H1 (cell line): Measurements from ENCODE around the gene TTLL9. TPM values are rescaled to one million over a fixed set of nuclear protein-coding genes. Genes with fewer than 3 reads are reported as not detected.

Experiments used
- CTCF ChIA-PET: fragments of 300-600 bp; sonication (Branson Sonifier 250); formaldehyde crosslinking; loops from one replicate; lab custom pipeline; 2021; ENCODE audit not compliant: partially characterized antibody; lab: Charles Lee
- POLR2A ChIA-PET: fragments of 300-600 bp; sonication (Branson Sonifier 250); formaldehyde crosslinking; loops from one replicate; lab custom pipeline; 2021; ENCODE audit warnings: inconsistent platforms; ENCODE audit not compliant: partially characterized antibody; lab: Charles Lee
- DNase-seq, 2 experiments: peaks; one replicate each; pipeline versions ENCODE4 v3.0.0 to v3.0.0-alpha.2; 2010 to 2022; ENCODE audit warnings: low spot score in 2 of 2, low read depth in 1 of 2, mixed read lengths in 1 of 2
- FAIRE-seq: peaks from 2 replicates; lab custom pipeline; 2011; peaks lifted over from hg19 to GRCh38; lab: Jason Lieb, UNC
- H2AFZ ChIP-seq: 2 replicates; pipeline ENCODE4 v1.8.1; 2012; ENCODE audit warnings: low read length, inconsistent platforms
- H2AK5ac ChIP-seq: 2 replicates; pipeline ENCODE4 v1.6.1; 2013; ENCODE audit warnings: low read depth, low read length
- H2BK120ac ChIP-seq: replicated peaks from 2 replicates; pipeline ENCODE3; 2013; ENCODE audit warnings: low read depth, low read length, inconsistent platforms
- H2BK12ac ChIP-seq: 2 replicates; pipeline ENCODE4 v1.6.1; 2013; ENCODE audit warnings: low read depth, low read length
- H2BK15ac ChIP-seq: 2 replicates; pipeline ENCODE4 v1.6.1; 2013; ENCODE audit warnings: low read length
- H2BK20ac ChIP-seq: 2 replicates; pipeline ENCODE4 v1.6.1; 2013; ENCODE audit warnings: low read length
- H2BK5ac ChIP-seq: 2 replicates; pipeline ENCODE4 v1.6.1; 2013; ENCODE audit warnings: low read depth, low read length
- H3K14ac ChIP-seq: 2 replicates; pipeline ENCODE4 v1.6.1; 2013; ENCODE audit warnings: inconsistent platforms; ENCODE audit not compliant: insufficient read length
- H3K18ac ChIP-seq: 2 replicates; pipeline ENCODE4 v1.6.1; 2013; ENCODE audit warnings: low read length; ENCODE audit errors: extremely low read depth
- H3K23ac ChIP-seq: 2 replicates; pipeline ENCODE4 v1.6.1; 2013; ENCODE audit warnings: inconsistent platforms; ENCODE audit not compliant: insufficient read length
- H3K23me2 ChIP-seq: 2 replicates; pipeline ENCODE4 v1.6.1; 2013; ENCODE audit warnings: low read depth, low read length
- H3K27ac ChIP-seq: 2 replicates; pipeline ENCODE4 v1.6.1; 2011; ENCODE audit warnings: low read depth, low read length, inconsistent platforms
- H3K27me3 ChIP-seq, 4 experiments: replicated peaks in 1 of 4; 1 replicate in 1 of 4; 2 replicates in 3 of 4; pipeline versions ENCODE4 v1.6.1 to v1.8.1; 2011 to 2013; ENCODE audit warnings: low read length in 3 of 4, mild to moderate bottlenecking in 3 of 4, inconsistent platforms in 2 of 4, mixed read lengths in 2 of 4, moderate library complexity in 1 of 4; ENCODE audit not compliant: control insufficient read depth in 3 of 4, insufficient read depth in 3 of 4; ENCODE audit errors: extremely low read depth in 1 of 4
- H3K36me3 ChIP-seq, 4 experiments: 2 replicates each; pipeline versions ENCODE4 v1.6.1 to v1.8.1; 2011 to 2013; ENCODE audit warnings: mild to moderate bottlenecking in 4 of 4, low read length in 3 of 4, moderate library complexity in 2 of 4, control low read depth in 1 of 4, inconsistent platforms in 1 of 4; ENCODE audit not compliant: insufficient read depth in 4 of 4, control insufficient read depth in 2 of 4
- H3K4ac ChIP-seq: replicated peaks from 2 replicates; pipeline ENCODE3; 2013; ENCODE audit warnings: low read length, low read depth, mixed read lengths, inconsistent platforms; ENCODE audit not compliant: insufficient read length
- H3K4me1 ChIP-seq, 4 experiments: replicated peaks in 1 of 4; 1 replicate in 1 of 4; 2 replicates in 3 of 4; pipeline versions ENCODE4 v1.6.1 to v1.8.1; 2011 to 2013; ENCODE audit warnings: low read length in 3 of 4, inconsistent platforms in 2 of 4, mixed read lengths in 1 of 4; ENCODE audit not compliant: insufficient read depth in 4 of 4, control insufficient read depth in 3 of 4
- H3K4me2 ChIP-seq, 2 experiments: 2 replicates each; pipeline versions ENCODE4 v1.6.1 to v1.8.1; 2011 to 2013; ENCODE audit warnings: low read depth in 2 of 2, low read length in 2 of 2, control low read depth in 1 of 2, inconsistent platforms in 1 of 2, mild to moderate bottlenecking in 1 of 2; ENCODE audit not compliant: insufficient read depth in 1 of 2
- H3K4me3 ChIP-seq, 4 experiments: fragments of 200-600, 300-600 bp in 1 of 4; sonication (generic), shearing (Covaris generic), sonication (Bioruptor Twin) in 1 of 4; 2 replicates each; pipeline versions ENCODE4 v1.5.1 to v1.8.1; 2011 to 2016; ENCODE audit warnings: low read length in 4 of 4, low read depth in 3 of 4, control low read depth in 2 of 4, inconsistent platforms in 2 of 4, mild to moderate bottlenecking in 2 of 4, mixed read lengths in 1 of 4, moderate library complexity in 1 of 4; ENCODE audit not compliant: insufficient read depth in 2 of 4; ENCODE audit errors: extremely low read depth in 1 of 4
- H3K56ac ChIP-seq: replicated peaks from 2 replicates; pipeline ENCODE3; 2013; ENCODE audit warnings: low read depth, mild to moderate bottlenecking, mixed read lengths, low read length, inconsistent platforms; ENCODE audit not compliant: insufficient read length
- H3K79me1 ChIP-seq: 2 replicates; pipeline ENCODE4 v1.6.1; 2013; ENCODE audit warnings: low read depth, low read length, control low read depth
- H3K79me2 ChIP-seq, 2 experiments: 2 replicates each; pipeline versions ENCODE4 v1.6.1 to v1.8.1; 2012 to 2013; ENCODE audit warnings: low read length in 2 of 2, mild to moderate bottlenecking in 2 of 2, inconsistent platforms in 1 of 2; ENCODE audit not compliant: insufficient read depth in 2 of 2, control insufficient read depth in 1 of 2
- H3K9ac ChIP-seq, 4 experiments: replicated peaks in 1 of 4; 1 replicate in 1 of 4; 2 replicates in 3 of 4; pipeline versions ENCODE4 v1.6.1 to v1.8.1; 2011 to 2013; ENCODE audit warnings: low read depth in 3 of 4, low read length in 3 of 4, control low read depth in 2 of 4, mild to moderate bottlenecking in 2 of 4, moderate library complexity in 2 of 4, inconsistent platforms in 1 of 4; ENCODE audit errors: extremely low read depth in 1 of 4
- H3K9me3 ChIP-seq, 2 experiments: 2 replicates each; pipeline versions ENCODE4 v1.6.1 to v1.8.1; 2012 to 2013; ENCODE audit warnings: mild to moderate bottlenecking in 2 of 2, moderate library complexity in 2 of 2, control low read depth in 1 of 2, inconsistent platforms in 1 of 2, low read depth in 1 of 2, low read length in 1 of 2, mixed read lengths in 1 of 2; ENCODE audit not compliant: insufficient read depth in 2 of 2
- H4K20me1 ChIP-seq, 2 experiments: replicated peaks in 1 of 2; 2 replicates each; pipeline versions ENCODE3 to v1.8.1; 2011 to 2013; ENCODE audit warnings: inconsistent platforms in 2 of 2, low read length in 2 of 2, mild to moderate bottlenecking in 1 of 2; ENCODE audit not compliant: insufficient read depth in 2 of 2, control insufficient read depth in 1 of 2
- H4K5ac ChIP-seq: 2 replicates; pipeline ENCODE4 v1.6.1; 2013; ENCODE audit warnings: low read length, low read depth, mixed read lengths, inconsistent platforms; ENCODE audit not compliant: insufficient read length
- H4K8ac ChIP-seq: 2 replicates; pipeline ENCODE4 v1.8.0; 2013; ENCODE audit warnings: mild to moderate bottlenecking, moderate library complexity, low read length, inconsistent platforms; ENCODE audit not compliant: insufficient read depth; ENCODE audit errors: extremely low read depth
- H4K91ac ChIP-seq: replicated peaks from 2 replicates; pipeline ENCODE3; 2013; ENCODE audit warnings: low read length, mixed read lengths, inconsistent platforms; ENCODE audit not compliant: insufficient read length
- ASH2L ChIP-seq: fragments of 200-600, 300-600 bp; sonication (generic); IDR thresholded peaks from one replicate; pipeline ENCODE4 v1.7.1; 2017; ENCODE audit warnings: low read length
- CTCF ChIP-seq, 3 experiments: IDR thresholded peaks; 1 replicate in 2 of 3; 2 replicates in 1 of 3; pipeline versions ENCODE4 v1.5.1 to v1.6.1; 2011; ENCODE audit warnings: low read length in 3 of 3, mild to moderate bottlenecking in 3 of 3, inconsistent platforms in 2 of 3, low read depth in 1 of 3, moderate library complexity in 1 of 3; ENCODE audit not compliant: insufficient read depth in 1 of 3; ENCODE audit errors: control extremely low read depth in 1 of 3
- EZH2 ChIP-seq: fragments of 200-600 bp; sonication (generic); IDR thresholded peaks from 2 replicates; pipeline ENCODE4 v1.7.1; 2012; ENCODE audit warnings: low read depth, mild to moderate bottlenecking, moderate library complexity, low read length, inconsistent platforms; ENCODE audit not compliant: severe bottlenecking
- KDM4A ChIP-seq: IDR thresholded peaks from one replicate; pipeline ENCODE4 v1.7.1; 2012; ENCODE audit warnings: low read depth, mild to moderate bottlenecking, moderate library complexity, low read length, inconsistent platforms; ENCODE audit not compliant: severe bottlenecking
- NRF1 ChIP-seq: IDR thresholded peaks from 2 replicates; pipeline ENCODE4 v1.6.1; 2011; ENCODE audit warnings: mild to moderate bottlenecking, low read depth, low read length, improper control_type of control experiment
- RXRA ChIP-seq: IDR thresholded peaks from 2 replicates; pipeline ENCODE4 v1.6.1; 2011; ENCODE audit warnings: low read depth, mild to moderate bottlenecking, low read length, moderate library complexity; ENCODE audit not compliant: insufficient read depth
- WGBS, 2 experiments: shearing (Covaris generic) in 1 of 2; methylation state at CpG; one replicate each; pipeline versions ENCODE4 v1.1.6 to v1.1.7; 2013 to 2015; ENCODE audit warnings: low lambda C conversion rate in 2 of 2, mixed read lengths in 2 of 2, inconsistent platforms in 1 of 2, low coverage in 1 of 2, missing lambda C conversion rate in 1 of 2; ENCODE audit not compliant: insufficient replicate concordance in 2 of 2, insufficient coverage in 1 of 2, insufficient read length in 1 of 2; ENCODE audit errors: extremely low coverage in 1 of 2, missing lambda C conversion rate in 1 of 2; 5-methylcytosine and 5-hydroxymethylcytosine counted together
- polyA plus RNA-seq, 7 experiments: library from polyadenylated mRNA; depleted of rRNA in 3 of 7; stranded (reverse) in 5 of 7; unstranded in 2 of 7; fragments of >200 nt in 5 of 7; fragments of 200-250 nt in 2 of 7; gene quantifications; 1 replicate in 5 of 7; 2 replicates in 1 of 7; 4 replicates in 1 of 7; pipeline versions ENCODE4 v1.2.1 to v1.2.3, GENCODE V29; 2011 to 2013; ENCODE audit warnings: missing spikeins in 2 of 7, mixed read lengths in 2 of 7
- total RNA-seq: library from RNA; stranded (reverse); fragmentation: NEBNext Ultra II Directional; extraction: Animal tissue kit (Norgen Biotek cat#: 25700); gene quantifications from 2 replicates; pipeline ENCODE4 v1.2.1, GENCODE V29; 2021

TTLL9 gene
- total and polyA plus RNA-seq, 2 of the 8 experiments (the other 6 are each of a cell fraction or from before 2014, with no cell fraction given): 0.06 TPM; not detected in 1

- DNase-seq: peak in 1 of 2 experiments; percentile 48
- POLR2A ChIA-PET: interaction anchor here (0.7 to 1.2 kb wide), 3 partner anchors 43 to 148 kb away, joined by 3 to 4 read pairs (median 3); partner anchors contain the start of gene XKR7
- 21 to 100% methylated on average over 1 to 16 of the region's 24 CpGs for WGBS, 2 experiments
These were observed 538 bp downstream of the TTLL9 start for GRCh38 chr20:31870726-31871617.

More at GRCh38 chr20:31870726-31871617, 538 bp downstream of the TTLL9 start:
- Histone ChIP-seq H3K23me2 (peaks cover 9% of the 10 kb centered on the region), H3K27ac (no peak overlapping the region), H3K79me1 (no peaks in the 10 kb centered on the region), H2BK15ac (no peak overlapping the region), H3K79me2 (no peaks in the 10 kb centered on the region), H3K4ac (no peak overlapping the region), H2BK5ac (no peak overlapping the region), H4K5ac (no peak overlapping the region), H2BK12ac (0 out of 2 replicates have a peak overlapping the region, but pooled peaks have one; percentile 44), H3K9ac (peak overlapping the region; percentile 29 to 68 (median 56); a peak in 4 of 7 replicates), H3K14ac (no peak overlapping the region), H3K4me2 (peak overlapping the region; percentile 71 to 96), H3K18ac (peak overlapping the region; percentile 85; the same call in 1 of the 2 replicates), H2BK120ac (no peak overlapping the region), H4K91ac (peak overlapping the region; percentile 20), H3K56ac (no peak overlapping the region), H3K4me3 (peak overlapping the region; percentile 47 to 89 (median 71)), H4K20me1 (peaks cover 0 to 6% of the 10 kb centered on the region in 2 experiments), H2AFZ (peak overlapping the region; percentile 83), H3K23ac (no peak overlapping the region), H3K36me3 (no peaks in the 10 kb centered on the region), H2BK20ac (no peak overlapping the region), H2AK5ac (no peak overlapping the region), H3K9me3 (no peaks in the 10 kb centered on the region), H4K8ac (peak overlapping the region; percentile 41; the same call in 1 of the 2 replicates), H3K27me3 (peaks cover 19 to 35% (median 29%) of the 10 kb centered on the region in 4 experiments), H3K4me1 (peaks cover 0 to 12% (median 6%) of the 10 kb centered on the region in 4 experiments; a peak in 6 of 7 replicates)
- CTCF ChIA-PET: interaction anchor here (0.6 to 5.5 kb wide), 11 partner anchors 8 to 216 kb away, joined by 3 to 32 read pairs (median 4); no protein-coding TSS in a partner anchor
- FAIRE-seq: no peak
- peak; percentile 9 for TF ChIP-seq ASH2L
- no peak for TF ChIP-seq NRF1
- TF ChIP-seq KDM4A: peak; percentile 15
- TF ChIP-seq EZH2: peak; percentile 20
- TF ChIP-seq CTCF (IDR thresholded peaks at IDR 0.05; ENCODE audit: control extremely low read depth in 1 of 3, insufficient read depth in 1 of 3, low read depth in 1 of 3, low read length in 3 of 3): no peak
- TF ChIP-seq RXRA: 0 out of 2 replicates have a peak, but pooled peaks have one; percentile 75
